Tibial artery (tissue), 4 donors: ENCODE data around the gene ARRB1.
"Not testable (repeated sequence)": the region's sequence is repeated elsewhere in the genome, so short reads cannot be mapped to it uniquely, and the experiment has no call there.

ENCODE experiments used
- DNase-seq, 2 donors: peaks; one replicate each; pipeline ENCODE4 v3.0.0-alpha.2; 2019
- H3K27ac ChIP-seq, 2 donors: fragments of 200-600 bp; sonication (generic) in 1 of 2; 1 replicate in 1 of 2; 2 replicates in 1 of 2; pipeline ENCODE4 v1.5.1; 2018 to 2019; ENCODE audit warnings: mild to moderate bottlenecking in 1 of 2
- H3K27me3 ChIP-seq, 2 donors: fragments of 200-600 bp; sonication (generic) in 1 of 2; one replicate each; pipeline versions ENCODE4 v1.5.1 to v1.6.0; 2016 to 2019
- H3K36me3 ChIP-seq, 3 donors: fragments of 200-600 bp; sonication (generic) in 2 of 3; one replicate each; pipeline ENCODE4 v1.5.1; 2016 to 2019; ENCODE audit warnings: mild to moderate bottlenecking in 2 of 3
- H3K4me1 ChIP-seq, 4 donors: fragments of 200-600 bp; sonication (generic) in 2 of 4; 1 replicate in 3 of 4; 2 replicates in 1 of 4; pipeline ENCODE4 v1.5.1; 2016 to 2019
- H3K4me3 ChIP-seq, 2 donors: fragments of 200-600 bp; sonication (generic) in 1 of 2; 1 replicate in 1 of 2; 2 replicates in 1 of 2; pipeline ENCODE4 v1.5.1; 2018 to 2019; ENCODE audit warnings: mild to moderate bottlenecking in 2 of 2
- H3K9me3 ChIP-seq, 3 donors: fragments of 200-600 bp; sonication (generic) in 1 of 3; one replicate each; pipeline ENCODE4 v1.5.1; 2016 to 2019
- CTCF ChIP-seq, 2 experiments: fragments of 200-600 bp in 1 of 2; fragments of 450-650 bp in 1 of 2; IDR thresholded peaks; one replicate each; pipeline ENCODE4 v1.5.1; 2017 to 2019; ENCODE audit warnings: antibody characterized with exemption in 2 of 2, mild to moderate bottlenecking in 1 of 2, moderate library complexity in 1 of 2
- intact Hi-C: fragments of 100-400 bp; cut with DNase I; formaldehyde crosslinking; loops from one replicate; pipeline ENCODE4 v1.15.0; 2023; ENCODE audit warnings: low total_unique reads

Gene ARRB1

GRCh38 chr11:75334976-75335375 lies 16.5 kb downstream of the ARRB1 start:
- Histone ChIP-seq H3K27ac (no peak overlapping the region), H3K27me3 (no peaks in the 10 kb centered on the region), H3K9me3 (no peaks in the 10 kb centered on the region), H3K4me1 (peaks cover 0 to 22% (median 10%) of the 10 kb centered on the region in 4 donors), H3K4me3 (no peak overlapping the region), H3K36me3 (no peaks in the 10 kb centered on the region)
- intact Hi-C loops: no loop called here
- DNase-seq: no peak
- no peak for TF ChIP-seq CTCF (IDR thresholded peaks at IDR 0.05)

GRCh38 chr11:75334402-75334891 lies 17.0 kb downstream of the ARRB1 start:
- intact Hi-C loops: no loop called here
- no peak for TF ChIP-seq CTCF (IDR thresholded peaks at IDR 0.05)
- DNase-seq: no peak
- Histone ChIP-seq H3K4me1 (peaks cover 0 to 17% (median 7%) of the 10 kb centered on the region in 4 donors), H3K36me3 (no peaks in the 10 kb centered on the region), H3K27me3 (no peaks in the 10 kb centered on the region), H3K9me3 (no peaks in the 10 kb centered on the region), H3K27ac (no peak overlapping the region), H3K4me3 (no peak overlapping the region)

- H3K27ac ChIP-seq: no peak overlapping the region
- H3K27me3 ChIP-seq: no peaks in the 10 kb centered on the region
- H3K4me1 ChIP-seq: peaks cover 0 to 12% (median 4%) of the 10 kb centered on the region in 4 donors
- H3K4me3 ChIP-seq: no peak overlapping the region
- TF ChIP-seq CTCF (IDR thresholded peaks at IDR 0.05): no peak
- H3K9me3 ChIP-seq: no peaks in the 10 kb centered on the region
- H3K36me3 ChIP-seq: no peaks in the 10 kb centered on the region
- DNase-seq: no peak
- intact Hi-C loops: no loop called here
These were observed 17.7 kb downstream of the ARRB1 start for GRCh38 chr11:75333807-75334140.

GRCh38 chr11:75333022-75333806 lies 18.2 kb downstream of the ARRB1 start:
- Histone ChIP-seq H3K9me3 (no peaks in the 10 kb centered on the region), H3K27ac (no peak overlapping the region), H3K4me1 (peaks cover 0 to 12% (median 6%) of the 10 kb centered on the region in 4 donors), H3K36me3 (no peaks in the 10 kb centered on the region), H3K4me3 (no peak overlapping the region), H3K27me3 (no peaks in the 10 kb centered on the region)
- intact Hi-C loops: no loop called here
- no peak for TF ChIP-seq CTCF (IDR thresholded peaks at IDR 0.05)
- DNase-seq: no peak

- H3K27me3 ChIP-seq, H3K9me3 ChIP-seq, DNase-seq, intact Hi-C loops, H3K4me3 ChIP-seq, H3K4me1 ChIP-seq, H3K36me3 ChIP-seq, H3K27ac ChIP-seq: not testable (repeated sequence)
These were observed 19.7 kb downstream of the ARRB1 start for GRCh38 chr11:75331761-75332160.

- H3K27ac ChIP-seq, H3K27me3 ChIP-seq, H3K4me1 ChIP-seq, H3K36me3 ChIP-seq, DNase-seq, H3K9me3 ChIP-seq, H3K4me3 ChIP-seq, intact Hi-C loops: not testable (repeated sequence)
These were observed 20.2 kb downstream of the ARRB1 start for GRCh38 chr11:75331304-75331703.

GRCh38 chr11:75330886-75331285 lies 20.6 kb downstream of the ARRB1 start:
- H3K27me3 ChIP-seq, H3K9me3 ChIP-seq, H3K4me3 ChIP-seq, H3K36me3 ChIP-seq, DNase-seq, H3K27ac ChIP-seq, intact Hi-C loops: not testable (repeated sequence)
- peaks cover 0 to 13% (median 4%) of the 10 kb centered on the region in 4 donors for H3K4me1 ChIP-seq
